Liver (tissue), 3 donors: ENCODE measurements around the gene RAB18.

ENCODE experiments used
- FOXA1 ChIP-seq: IDR thresholded peaks from 2 replicates; pipeline ENCODE4 v1.6.1; 2016; ENCODE audit warnings: antibody characterized with exemption
- GABPA ChIP-seq, 2 donors: IDR thresholded peaks in 1 of 2; conservative IDR thresholded peaks in 1 of 2; 2 replicates each; pipeline ENCODE4 v1.6.1; 2016; ENCODE audit warnings: antibody characterized with exemption in 2 of 2, mild to moderate bottlenecking in 1 of 2, moderate library complexity in 1 of 2
- HNF4A ChIP-seq, 2 donors: conservative IDR thresholded peaks; 2 replicates each; pipeline ENCODE4 v1.6.1; 2016; ENCODE audit warnings: antibody characterized with exemption in 2 of 2, mild to moderate bottlenecking in 2 of 2
- HNF4G ChIP-seq: IDR thresholded peaks from 2 replicates; pipeline ENCODE4 v1.6.1; 2016; ENCODE audit warnings: antibody characterized with exemption
- JUND ChIP-seq, 2 donors: IDR thresholded peaks; 2 replicates each; pipeline ENCODE4 v1.6.1; 2016; ENCODE audit warnings: antibody characterized with exemption in 2 of 2
- RAD21 ChIP-seq, 2 donors: IDR thresholded peaks; 2 replicates each; pipeline ENCODE4 v1.6.1; 2016; ENCODE audit warnings: antibody characterized with exemption in 2 of 2, mild to moderate bottlenecking in 2 of 2
- RXRA ChIP-seq, 2 donors: IDR thresholded peaks; 2 replicates each; pipeline ENCODE4 v1.6.1; 2017 to 2018; ENCODE audit warnings: antibody characterized with exemption in 2 of 2, mild to moderate bottlenecking in 1 of 2
- SP1 ChIP-seq: IDR thresholded peaks from 2 replicates; pipeline ENCODE4 v1.6.1; 2018; ENCODE audit warnings: antibody characterized with exemption, mild to moderate bottlenecking
- TAF1 ChIP-seq: conservative IDR thresholded peaks from 2 replicates; pipeline ENCODE4 v1.6.1; 2016; ENCODE audit warnings: antibody characterized with exemption, mild to moderate bottlenecking
- YY1 ChIP-seq: IDR thresholded peaks from 2 replicates; pipeline ENCODE4 v1.6.1; 2016; ENCODE audit warnings: antibody characterized with exemption, mild to moderate bottlenecking
- TF ChIP-seq, protein P1 (sequence below): fragments of 150-350 bp; IDR thresholded peaks from 2 replicates; pipeline ENCODE4 v1.5.1; 2017; ENCODE audit warnings: improper control_type of control experiment, low read depth, low read length; ENCODE audit not compliant: missing input control
- TF ChIP-seq, protein P2 (sequence below): IDR thresholded peaks from 2 replicates; pipeline ENCODE4 v1.6.1; 2016; ENCODE audit warnings: antibody characterized with exemption
- TF ChIP-seq, protein P3 (sequence below): IDR thresholded peaks from 2 replicates; pipeline ENCODE4 v1.6.1; 2016; ENCODE audit warnings: antibody characterized with exemption, mild to moderate bottlenecking
- TF ChIP-seq, protein P4 (sequence below): IDR thresholded peaks from 2 replicates; pipeline ENCODE4 v1.6.1; 2016; ENCODE audit warnings: antibody characterized with exemption
- donor health status: healthy.
- donor health status: healthy.

DNA sequence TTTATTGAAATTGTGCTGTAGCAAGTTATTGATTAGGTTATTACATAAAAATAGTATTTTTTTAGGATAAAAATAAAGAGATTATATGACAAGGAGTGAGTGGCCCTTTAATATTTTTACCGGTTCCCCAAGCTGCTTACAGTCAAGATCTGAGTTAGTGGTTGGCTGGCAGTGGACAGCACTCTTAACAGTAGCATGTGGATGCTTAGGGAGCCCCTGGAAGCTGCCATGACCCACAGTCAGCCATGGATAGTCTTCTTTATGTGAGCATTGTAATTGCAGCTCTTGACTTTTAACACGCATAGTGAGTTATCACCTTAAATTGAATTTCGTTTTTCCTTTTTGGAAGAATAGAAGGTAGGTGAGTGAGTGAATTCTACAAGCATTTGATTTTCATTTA lies 22.1 kb downstream of the RAB18 start:
- TF ChIP-seq, protein P1, sequence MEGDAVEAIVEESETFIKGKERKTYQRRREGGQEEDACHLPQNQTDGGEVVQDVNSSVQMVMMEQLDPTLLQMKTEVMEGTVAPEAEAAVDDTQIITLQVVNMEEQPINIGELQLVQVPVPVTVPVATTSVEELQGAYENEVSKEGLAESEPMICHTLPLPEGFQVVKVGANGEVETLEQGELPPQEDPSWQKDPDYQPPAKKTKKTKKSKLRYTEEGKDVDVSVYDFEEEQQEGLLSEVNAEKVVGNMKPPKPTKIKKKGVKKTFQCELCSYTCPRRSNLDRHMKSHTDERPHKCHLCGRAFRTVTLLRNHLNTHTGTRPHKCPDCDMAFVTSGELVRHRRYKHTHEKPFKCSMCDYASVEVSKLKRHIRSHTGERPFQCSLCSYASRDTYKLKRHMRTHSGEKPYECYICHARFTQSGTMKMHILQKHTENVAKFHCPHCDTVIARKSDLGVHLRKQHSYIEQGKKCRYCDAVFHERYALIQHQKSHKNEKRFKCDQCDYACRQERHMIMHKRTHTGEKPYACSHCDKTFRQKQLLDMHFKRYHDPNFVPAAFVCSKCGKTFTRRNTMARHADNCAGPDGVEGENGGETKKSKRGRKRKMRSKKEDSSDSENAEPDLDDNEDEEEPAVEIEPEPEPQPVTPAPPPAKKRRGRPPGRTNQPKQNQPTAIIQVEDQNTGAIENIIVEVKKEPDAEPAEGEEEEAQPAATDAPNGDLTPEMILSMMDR, result no peak
- TF ChIP-seq SP1 (no peak), TAF1 (no peak), RAD21 (IDR thresholded peaks at IDR 0.05) (no peak), FOXA1 (no peak), YY1 (no peak), GABPA (IDR thresholded peaks at IDR 0.05 in 1 of 2, conservative IDR thresholded peaks at IDR 0.05 in 1 of 2) (no peak), JUND (IDR thresholded peaks at IDR 0.05) (no peak), HNF4G (no peak), HNF4A (conservative IDR thresholded peaks at IDR 0.05) (no peak), RXRA (IDR thresholded peaks at IDR 0.05) (no peak)
- TF ChIP-seq, protein P2, sequence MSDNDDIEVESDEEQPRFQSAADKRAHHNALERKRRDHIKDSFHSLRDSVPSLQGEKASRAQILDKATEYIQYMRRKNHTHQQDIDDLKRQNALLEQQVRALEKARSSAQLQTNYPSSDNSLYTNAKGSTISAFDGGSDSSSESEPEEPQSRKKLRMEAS, result no peak
- TF ChIP-seq, protein P3, sequence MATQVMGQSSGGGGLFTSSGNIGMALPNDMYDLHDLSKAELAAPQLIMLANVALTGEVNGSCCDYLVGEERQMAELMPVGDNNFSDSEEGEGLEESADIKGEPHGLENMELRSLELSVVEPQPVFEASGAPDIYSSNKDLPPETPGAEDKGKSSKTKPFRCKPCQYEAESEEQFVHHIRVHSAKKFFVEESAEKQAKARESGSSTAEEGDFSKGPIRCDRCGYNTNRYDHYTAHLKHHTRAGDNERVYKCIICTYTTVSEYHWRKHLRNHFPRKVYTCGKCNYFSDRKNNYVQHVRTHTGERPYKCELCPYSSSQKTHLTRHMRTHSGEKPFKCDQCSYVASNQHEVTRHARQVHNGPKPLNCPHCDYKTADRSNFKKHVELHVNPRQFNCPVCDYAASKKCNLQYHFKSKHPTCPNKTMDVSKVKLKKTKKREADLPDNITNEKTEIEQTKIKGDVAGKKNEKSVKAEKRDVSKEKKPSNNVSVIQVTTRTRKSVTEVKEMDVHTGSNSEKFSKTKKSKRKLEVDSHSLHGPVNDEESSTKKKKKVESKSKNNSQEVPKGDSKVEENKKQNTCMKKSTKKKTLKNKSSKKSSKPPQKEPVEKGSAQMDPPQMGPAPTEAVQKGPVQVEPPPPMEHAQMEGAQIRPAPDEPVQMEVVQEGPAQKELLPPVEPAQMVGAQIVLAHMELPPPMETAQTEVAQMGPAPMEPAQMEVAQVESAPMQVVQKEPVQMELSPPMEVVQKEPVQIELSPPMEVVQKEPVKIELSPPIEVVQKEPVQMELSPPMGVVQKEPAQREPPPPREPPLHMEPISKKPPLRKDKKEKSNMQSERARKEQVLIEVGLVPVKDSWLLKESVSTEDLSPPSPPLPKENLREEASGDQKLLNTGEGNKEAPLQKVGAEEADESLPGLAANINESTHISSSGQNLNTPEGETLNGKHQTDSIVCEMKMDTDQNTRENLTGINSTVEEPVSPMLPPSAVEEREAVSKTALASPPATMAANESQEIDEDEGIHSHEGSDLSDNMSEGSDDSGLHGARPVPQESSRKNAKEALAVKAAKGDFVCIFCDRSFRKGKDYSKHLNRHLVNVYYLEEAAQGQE, result no peak
- TF ChIP-seq, protein P4, sequence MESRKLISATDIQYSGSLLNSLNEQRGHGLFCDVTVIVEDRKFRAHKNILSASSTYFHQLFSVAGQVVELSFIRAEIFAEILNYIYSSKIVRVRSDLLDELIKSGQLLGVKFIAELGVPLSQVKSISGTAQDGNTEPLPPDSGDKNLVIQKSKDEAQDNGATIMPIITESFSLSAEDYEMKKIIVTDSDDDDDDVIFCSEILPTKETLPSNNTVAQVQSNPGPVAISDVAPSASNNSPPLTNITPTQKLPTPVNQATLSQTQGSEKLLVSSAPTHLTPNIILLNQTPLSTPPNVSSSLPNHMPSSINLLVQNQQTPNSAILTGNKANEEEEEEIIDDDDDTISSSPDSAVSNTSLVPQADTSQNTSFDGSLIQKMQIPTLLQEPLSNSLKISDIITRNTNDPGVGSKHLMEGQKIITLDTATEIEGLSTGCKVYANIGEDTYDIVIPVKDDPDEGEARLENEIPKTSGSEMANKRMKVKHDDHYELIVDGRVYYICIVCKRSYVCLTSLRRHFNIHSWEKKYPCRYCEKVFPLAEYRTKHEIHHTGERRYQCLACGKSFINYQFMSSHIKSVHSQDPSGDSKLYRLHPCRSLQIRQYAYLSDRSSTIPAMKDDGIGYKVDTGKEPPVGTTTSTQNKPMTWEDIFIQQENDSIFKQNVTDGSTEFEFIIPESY, result no peak
